ENCODE data around the gene ESD.
"Not testable (repeated sequence)": the region's sequence is repeated elsewhere in the genome, so short reads cannot be mapped to it uniquely, and the experiment has no call there.

ESD gene

DNA sequence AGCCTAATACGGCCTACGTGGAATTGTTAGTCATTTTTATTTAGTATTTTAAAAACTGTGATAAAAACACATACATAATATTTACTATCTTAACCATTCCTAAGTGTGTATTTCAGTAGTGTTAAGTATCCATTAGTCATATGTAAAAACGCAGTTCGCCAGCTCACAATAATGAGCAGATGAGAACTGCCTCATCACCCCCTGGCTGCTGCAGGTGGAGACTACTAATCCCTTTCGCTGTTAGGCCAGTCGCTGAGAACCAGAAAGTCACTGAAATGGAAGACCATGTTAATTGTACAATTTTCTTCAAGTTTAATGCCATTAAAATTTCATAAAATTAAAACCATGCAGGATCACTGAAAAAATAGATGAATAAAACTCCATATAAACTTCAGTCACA lies 1.6 kb downstream of the ESD start:
- no peak for DNase-seq (ENCODE audit: low read depth in 1 of 2, low spot score in 1 of 2)

DNA sequence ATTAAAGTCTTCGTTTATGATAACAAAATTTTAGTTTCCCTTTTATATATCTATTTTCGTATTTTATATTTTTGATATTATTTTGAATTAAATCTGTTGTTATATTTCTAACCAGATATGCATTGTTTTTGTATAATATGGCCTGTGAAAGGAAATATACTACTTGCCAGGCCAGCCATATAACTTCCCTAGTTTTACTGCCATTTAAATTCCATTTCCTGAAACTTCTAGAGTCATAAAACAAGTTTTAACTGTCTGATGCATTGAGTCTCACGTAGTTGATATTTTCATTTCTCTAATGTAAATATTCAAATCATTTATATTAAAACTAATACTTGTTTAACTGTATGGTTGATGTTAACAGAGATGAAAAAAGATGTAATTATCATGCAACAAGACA lies 13.5 kb downstream of the ESD start:
- no peak for DNase-seq (ENCODE audit: low read depth in 1 of 2, low spot score in 1 of 2)

DNA sequence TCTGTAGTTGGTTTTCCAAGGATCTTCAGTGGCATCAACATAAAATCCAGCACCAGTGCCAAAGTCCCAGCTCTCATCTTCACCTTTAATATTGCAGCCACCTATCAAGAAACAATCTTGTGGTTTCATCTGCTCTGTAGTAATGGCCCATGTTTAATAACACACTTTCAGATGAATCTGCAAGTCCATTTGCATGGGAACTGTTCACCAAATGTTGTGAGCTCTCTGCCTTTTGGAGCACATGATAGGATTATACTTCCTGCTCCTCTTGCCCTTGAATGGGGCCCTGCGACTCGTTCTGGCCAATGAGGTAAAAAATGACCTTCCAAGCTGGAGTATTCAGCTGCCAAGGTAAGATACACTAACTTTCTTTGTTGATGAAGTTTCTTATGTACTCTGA lies 14.3 kb downstream of the ESD start:
- no peak for DNase-seq (ENCODE audit: low read depth in 1 of 2, low spot score in 1 of 2)

DNA sequence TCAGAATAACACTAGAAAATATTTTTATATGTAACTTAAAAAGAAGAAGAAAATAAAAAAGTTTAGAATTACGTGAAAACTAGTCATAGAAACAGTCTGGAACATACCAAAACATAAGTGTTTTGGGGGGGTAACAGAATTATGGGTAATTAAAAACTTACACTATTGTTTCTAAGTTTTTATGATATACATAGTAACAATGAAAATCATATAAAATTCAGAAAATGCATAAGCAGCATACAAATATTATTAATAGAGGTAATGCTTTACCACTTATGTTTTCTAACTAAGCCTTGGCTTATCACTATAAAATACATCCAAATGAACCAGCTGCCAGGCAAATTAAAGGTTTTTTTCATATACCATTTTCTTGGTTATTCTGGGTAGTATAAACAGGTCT lies 14.9 kb downstream of the ESD start:
- DNase-seq (ENCODE audit: low read depth in 1 of 2, low spot score in 1 of 2): no peak

DNA sequence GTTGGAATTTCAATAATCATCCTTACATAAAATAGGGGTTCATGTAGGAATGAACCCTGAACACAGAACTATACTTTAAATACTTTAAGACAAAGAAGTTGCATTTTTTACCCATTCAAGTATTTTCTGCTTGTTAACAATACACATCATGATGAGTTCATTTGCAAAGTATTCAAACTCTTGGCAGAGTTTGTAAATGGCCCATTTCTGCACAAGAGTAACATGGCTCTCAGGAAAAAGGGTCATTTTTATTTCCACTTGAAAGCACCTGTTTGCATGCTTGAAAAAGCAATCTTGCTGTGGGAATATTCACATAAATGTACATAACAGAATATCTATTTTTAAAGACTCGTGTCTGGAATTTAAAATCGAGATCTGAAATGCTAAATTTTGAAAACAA lies 18.1 kb downstream of the ESD start:
- DNase-seq (ENCODE audit: low read depth in 1 of 2, low spot score in 1 of 2): no peak

DNA sequence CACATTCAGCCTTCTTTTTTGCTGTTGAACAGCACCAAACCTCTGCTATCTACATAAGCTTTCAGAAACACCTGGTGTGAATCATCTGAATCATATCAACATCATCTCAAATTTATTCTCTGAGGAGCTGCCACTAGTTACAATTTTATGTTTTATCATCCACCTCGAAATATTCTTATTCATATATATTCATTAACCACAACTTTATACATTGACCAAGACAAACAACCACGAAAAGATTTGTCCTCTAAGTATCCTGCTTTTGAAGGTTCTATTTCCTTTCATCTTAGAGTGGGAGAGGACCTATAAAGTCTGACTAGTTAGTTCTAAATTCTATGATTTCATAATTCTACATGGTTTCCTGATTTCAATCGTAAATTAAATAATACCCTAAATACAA lies 18.9 kb downstream of the ESD start:
- no peak for DNase-seq (ENCODE audit: low read depth in 1 of 2, low spot score in 1 of 2)

DNA sequence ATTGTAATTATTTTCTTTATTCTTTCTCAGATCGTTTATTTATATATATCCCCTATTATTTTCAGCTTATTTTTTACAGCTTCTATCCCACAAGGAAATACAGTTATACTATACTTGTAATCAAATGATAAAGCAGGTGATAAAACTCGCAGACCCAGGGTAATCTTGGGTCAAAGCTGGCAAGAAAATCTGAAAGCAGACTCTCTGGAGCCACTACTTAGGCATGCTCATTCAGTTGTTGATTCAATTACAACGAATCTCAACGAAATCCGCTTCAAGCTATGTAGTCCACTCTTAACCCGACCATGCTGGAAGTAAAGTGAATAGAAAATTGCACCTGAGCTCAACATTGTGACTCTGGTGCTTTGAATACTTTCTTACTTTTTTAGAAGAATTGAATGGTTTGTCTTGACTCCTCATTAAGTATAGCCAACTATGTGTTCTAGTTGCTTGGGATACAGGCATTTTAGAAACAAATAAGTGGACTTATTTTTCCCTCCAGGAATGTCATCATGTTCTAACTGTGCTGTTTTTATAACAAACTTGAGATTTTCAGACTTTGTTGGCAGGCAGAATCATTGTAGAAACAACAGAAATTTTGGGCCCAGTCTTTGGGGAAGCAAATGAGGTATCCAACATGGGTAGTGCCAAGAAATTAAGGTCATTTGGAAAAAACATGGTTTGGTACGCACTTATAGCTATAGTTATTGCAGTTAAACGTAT lies 21.4 kb downstream of the ESD start:
- no peak for DNase-seq (ENCODE audit: low read depth in 1 of 2, low spot score in 1 of 2)

DNA sequence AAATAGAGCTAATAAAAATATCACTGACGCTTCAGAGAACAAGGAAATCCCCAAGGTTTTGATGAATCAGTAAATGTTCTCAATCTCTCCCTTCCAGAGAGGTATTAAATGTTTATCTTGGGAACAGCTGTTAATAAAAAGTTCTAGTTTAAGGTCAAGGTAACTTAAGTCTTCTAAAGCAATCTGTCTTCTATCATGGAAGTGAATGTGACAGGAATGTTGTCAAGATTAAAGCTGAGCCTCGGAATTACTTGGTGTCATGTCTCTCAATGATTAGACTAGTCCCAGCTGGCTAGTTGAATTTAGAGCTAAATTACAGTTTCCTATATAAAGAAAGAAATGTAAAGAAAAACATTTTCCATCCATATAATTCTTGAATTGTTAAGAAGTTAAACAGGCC lies 23.4 kb downstream of the ESD start:
- no peak for DNase-seq (ENCODE audit: low read depth in 1 of 2, low spot score in 1 of 2)

DNA sequence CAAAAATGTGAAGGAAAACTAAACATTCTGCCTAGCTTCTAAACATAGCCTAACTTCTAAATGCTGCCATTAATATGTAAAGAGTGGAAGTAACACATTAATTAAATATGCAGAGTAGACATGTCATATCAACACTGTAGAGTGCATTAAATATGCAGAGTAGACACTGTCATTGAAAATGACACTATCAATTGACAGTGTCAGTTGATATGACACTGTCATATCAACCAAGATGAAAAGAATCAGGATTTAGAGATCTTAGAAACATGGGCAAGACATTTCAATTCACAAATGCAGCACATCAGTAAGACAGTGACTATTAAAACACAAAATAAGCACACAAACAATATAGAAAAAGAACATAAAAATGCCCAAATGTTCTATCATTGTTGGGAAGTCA lies 25.3 kb downstream of the ESD start:
- DNase-seq (ENCODE audit: low read depth in 1 of 2, low spot score in 1 of 2): no peak

DNA sequence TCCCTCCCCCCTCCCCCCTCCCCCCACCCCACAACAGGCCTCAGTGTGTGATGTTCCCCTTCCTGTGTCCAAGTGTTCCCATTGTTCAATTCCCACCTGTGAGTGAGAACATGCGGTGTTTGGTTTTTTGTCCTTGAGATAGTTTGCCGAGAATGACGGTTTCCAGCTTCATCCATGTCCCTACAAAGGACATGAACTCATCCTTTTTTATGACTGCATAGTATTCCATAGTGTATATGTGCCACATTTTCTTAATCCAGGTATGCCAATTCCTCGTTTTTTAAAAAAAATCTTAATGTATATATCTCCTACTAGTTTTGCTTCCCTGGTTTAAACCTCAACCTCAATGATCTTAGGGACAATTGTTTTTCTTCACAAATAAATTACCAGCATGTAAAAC lies 27.0 kb downstream of the ESD start:
- DNase-seq (ENCODE audit: low read depth in 1 of 2, low spot score in 1 of 2): not testable (repeated sequence)

DNA sequence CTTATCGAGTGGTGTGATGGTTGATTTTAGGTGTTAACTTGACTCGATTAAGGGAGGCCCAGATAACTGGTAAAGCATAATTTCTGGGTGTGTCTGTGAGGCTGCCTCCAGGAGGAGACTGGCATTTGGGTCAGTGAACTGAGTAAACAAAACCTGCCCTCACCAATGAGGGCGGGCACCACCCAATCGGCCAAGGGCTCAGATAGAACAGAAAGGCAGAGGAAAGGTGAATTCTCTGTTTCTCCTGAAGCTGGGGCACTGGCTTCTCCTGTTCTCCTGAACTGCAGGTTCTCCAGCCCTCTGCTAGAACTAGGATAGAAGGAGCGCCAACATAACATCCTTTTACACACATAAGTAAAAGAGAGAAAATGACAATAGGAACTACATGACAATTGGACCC lies 35.1 kb downstream of the ESD start:
- no peak for DNase-seq (ENCODE audit: low read depth in 1 of 2, low spot score in 1 of 2)

DNA sequence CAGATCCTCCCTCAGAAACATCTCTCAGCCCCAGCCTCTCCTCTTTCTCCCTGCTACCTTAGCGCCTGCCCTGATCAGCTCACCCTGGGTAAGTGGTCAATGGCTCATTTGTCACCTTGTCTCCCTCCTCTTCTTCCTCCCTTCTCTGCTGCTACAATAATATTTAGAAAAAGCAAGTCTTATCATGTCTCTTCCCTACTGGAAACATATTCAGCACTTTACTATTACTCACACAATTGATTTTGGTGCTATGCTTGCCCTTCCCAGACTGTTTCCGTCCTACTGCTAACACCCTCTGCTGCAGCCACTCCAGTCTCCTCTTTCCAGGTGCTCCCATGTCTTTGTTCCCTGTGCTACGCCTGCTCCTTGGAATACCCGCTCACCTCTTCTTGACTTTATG lies 35.8 kb downstream of the ESD start:
- DNase-seq (ENCODE audit: low read depth in 1 of 2, low spot score in 1 of 2): no peak

DNA sequence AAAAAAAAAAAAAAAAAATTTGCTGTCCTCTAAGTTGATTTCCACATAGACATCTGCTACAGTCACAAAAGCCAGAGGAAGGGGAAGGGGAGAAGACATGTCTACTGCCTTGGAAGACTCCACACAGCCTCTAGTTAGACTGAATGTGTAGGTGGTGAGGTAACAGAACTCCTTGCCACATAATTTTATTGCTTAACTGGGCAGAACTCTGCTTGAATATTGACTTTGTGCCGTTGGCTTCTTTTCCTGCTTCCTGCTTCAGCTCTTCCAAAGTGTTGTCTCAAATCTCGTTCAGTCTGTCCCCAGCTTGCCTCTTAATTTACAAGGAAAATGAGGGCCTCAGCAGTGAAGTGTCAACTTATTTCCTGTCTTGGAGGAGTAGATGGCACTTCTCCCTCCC lies 37.1 kb downstream of the ESD start:
- DNase-seq (ENCODE audit: low read depth in 1 of 2, low spot score in 1 of 2): no peak

DNA sequence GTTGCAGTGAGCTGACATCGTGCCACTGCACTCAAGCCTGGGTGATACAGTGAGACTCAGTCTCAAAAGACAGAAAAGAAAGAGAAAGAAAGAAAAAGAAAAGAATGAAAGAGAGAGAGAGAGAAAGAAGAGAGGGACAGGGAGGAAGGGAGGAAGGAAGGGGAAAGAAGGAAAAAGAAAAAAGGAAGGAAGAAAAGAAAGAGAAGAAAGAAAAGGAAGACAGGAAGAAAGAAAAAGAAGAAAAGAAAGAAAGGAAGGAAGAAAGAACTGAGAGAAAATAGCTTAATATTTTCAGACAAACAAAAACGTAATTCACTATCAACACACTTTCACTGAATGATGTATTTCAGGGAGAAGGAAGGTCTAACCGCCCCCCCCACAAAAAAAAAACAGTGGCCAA lies 39.3 kb downstream of the ESD start:
- DNase-seq (ENCODE audit: low read depth in 1 of 2, low spot score in 1 of 2): no peak

DNA sequence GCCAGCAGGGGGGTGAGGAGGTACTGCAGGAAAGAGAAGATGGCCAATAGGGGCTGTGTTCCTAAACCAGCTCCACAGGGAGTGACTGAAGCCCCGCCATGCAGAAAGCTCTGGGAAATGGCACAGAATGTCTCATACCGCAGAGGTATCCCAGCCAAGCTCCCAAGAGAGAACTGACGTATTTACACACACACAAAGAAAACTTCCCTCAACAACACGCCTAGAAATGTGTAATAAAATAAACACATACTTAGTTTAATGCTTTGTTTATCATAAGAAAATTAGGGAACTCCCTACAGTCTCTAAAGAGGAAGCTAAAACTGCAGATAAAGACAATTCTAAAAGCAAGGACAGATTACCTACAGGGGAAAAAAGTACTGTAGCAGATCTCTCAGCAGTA lies 40.0 kb downstream of the ESD start:
- DNase-seq (ENCODE audit: low read depth in 1 of 2, low spot score in 1 of 2): no peak

DNA sequence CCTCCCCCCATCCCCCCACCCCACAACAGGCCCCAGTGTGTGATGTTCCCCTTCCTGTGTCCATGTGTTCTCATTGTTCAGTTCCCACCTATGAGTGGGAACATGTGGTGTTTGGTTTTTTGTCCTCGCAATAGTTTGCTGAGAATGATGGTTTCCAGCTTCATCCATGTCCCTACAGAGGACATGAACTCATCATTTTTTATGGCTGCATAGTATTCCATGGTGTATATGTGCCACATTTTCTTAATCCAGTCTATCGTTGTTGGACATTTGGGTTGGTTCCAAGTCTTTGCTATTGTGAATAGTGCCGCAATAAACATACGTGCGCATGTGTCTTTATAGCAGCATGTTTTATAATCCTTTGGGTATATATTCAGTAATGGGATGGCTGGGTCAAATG lies 41.5 kb downstream of the ESD start:
- DNase-seq (ENCODE audit: low read depth in 1 of 2, low spot score in 1 of 2): not testable (repeated sequence)

DNA sequence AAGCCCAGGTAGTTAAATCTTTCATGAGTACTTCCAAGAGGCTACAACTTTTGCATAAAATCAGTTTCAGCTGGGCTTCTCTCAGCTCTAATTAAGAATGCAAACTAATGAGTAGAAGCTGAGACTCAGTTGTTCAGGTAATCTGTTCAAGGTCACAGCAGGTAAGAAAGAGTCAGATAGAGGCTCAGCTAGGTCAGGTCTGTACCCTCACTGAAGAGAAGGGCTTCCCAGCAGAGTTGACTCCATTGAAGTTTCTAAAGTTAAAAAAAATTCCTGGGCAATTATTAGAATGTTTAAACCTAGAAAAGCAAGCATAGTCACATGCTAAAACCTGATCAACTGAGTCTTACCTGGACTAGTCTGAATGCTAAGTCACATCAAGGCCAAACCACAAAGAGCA lies 42.1 kb downstream of the ESD start:
- no peak for DNase-seq (ENCODE audit: low read depth in 1 of 2, low spot score in 1 of 2)

DNA sequence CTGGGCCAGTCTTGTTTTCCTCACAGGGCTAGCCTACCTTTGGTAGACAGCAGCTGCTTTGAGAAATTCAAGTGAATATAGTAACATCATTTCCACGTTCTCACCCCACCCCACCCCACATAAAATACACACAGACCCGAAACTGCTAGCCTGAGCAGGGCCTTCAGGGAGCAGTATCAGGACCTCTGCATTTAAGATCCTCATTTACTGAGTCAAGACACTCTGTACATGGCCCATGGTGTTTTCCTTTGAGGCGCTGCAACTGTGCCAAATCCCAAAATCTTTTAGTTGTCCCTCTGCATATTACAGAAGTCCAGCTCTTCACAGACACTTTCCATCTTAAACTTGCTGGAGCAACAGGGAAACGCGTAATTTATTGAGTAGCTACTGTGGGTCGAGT lies 43.0 kb downstream of the ESD start:
- no peak for DNase-seq (ENCODE audit: low read depth in 1 of 2, low spot score in 1 of 2)

DNA sequence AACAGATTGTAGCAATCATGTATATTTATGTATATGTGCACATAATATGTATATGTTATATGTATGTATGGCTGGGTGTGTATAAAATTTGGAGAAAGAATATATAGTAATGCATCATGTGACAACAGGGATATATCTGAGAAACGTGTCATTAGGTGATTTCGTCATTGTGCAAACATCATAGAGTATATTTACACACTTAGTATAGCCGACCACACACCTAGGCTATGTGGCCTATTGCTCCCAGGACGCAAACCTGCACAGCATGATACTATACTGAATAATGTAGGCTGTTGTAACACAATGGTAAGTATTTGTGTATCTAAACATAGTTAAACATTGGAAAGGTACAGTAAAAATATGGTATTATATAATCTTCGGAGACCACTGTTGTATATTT lies 43.8 kb downstream of the ESD start:
- no peak for DNase-seq (ENCODE audit: low read depth in 1 of 2, low spot score in 1 of 2)

DNA sequence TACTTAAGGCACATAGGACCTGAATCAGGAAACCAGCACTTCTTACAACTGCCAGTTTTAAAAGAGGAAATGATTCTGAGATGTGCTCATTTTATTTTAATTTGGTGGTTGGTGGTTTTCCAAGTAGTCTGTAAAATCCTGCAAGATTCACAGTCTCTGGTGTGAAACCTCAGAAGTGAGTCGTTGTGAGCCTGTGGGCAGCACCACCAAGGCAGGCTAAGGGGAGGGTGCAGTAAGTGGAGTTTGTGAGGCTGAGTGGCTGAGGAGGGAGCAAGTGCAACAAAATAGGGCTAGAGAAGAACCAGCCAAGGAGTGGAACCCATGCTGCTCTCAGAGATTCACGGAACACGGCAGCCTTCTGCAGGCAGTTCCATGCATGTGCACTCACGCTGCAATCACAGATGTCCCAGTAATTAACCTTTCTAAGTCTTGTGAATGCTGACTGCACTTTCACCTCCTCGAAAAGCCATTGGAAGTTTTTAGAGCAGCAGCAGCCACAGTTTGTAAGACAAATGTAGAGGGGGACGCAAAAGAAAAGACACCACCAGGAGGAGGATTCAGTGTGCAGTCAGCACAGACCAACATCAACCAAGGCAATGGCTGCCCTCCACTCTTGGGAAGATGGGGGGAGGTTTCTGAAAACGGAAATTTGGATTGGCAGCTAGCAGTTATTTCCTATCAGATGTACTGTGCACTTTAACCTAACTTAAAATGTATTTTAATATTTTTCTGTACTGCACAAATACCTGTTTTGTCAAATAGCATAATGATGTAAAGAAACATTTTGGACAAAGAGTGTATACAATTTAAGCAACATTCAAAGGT lies 44.9 kb downstream of the ESD start:
- peak in 1 of 2 donors; percentile 13 for DNase-seq (ENCODE audit: low read depth in 1 of 2, low spot score in 1 of 2)

DNA sequence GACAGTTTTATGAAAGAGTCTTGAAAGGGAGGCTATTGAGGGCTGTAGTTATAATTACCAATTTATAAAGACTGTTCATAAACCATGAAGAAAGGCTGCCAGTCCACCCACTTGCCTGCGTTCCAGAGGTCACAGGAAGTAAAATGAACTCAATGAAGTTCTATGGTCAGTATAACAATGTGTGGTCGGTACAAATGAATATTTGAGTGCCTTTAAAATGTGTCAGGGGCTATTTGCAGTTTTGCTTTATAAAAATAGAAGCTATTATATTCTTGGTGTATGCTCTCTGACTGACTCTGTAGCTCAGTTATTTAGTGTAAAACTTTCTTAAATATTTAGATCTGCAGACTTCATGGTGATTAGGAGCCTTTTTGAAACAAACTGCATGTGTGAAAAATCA lies 47.0 kb downstream of the ESD start:
- DNase-seq (ENCODE audit: low read depth in 1 of 2, low spot score in 1 of 2): no peak

DNA sequence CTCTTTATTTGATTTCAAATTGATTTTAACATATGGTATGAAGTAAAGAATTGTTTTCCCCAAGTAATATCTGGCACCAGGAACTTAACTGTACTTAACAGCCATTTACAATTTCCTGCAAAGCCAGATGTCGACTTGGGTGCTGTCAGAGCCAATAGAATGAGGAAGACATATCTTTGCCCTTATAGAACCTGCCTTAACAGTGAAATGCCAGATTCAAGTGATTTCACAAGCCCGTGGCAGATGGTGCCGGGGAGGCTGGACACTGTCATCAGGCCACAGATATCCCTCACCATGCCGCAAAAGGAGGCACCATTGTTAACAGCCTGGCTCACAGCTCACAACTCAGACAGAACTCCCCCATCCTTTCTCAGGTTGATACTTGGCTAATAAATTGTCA lies 48.7 kb downstream of the ESD start:
- DNase-seq (ENCODE audit: low read depth in 1 of 2, low spot score in 1 of 2): no peak

Measured in activated T-helper 1 cell treated with anti-CD3 and anti-CD28 coated beads, Interleukin-2, amount 50 U/mL, for 16 hours (primary cell).